HG02938 (cell line): ENCODE data around the gene KIAA1958.
A peak's percentile ranks its signal among the peaks of the same experiment; 100 is the strongest.
"Not testable (repeated sequence)": the region's sequence is repeated elsewhere in the genome, so short reads cannot be mapped to it uniquely, and the experiment has no call there.

Experiments
- ATAC-seq: cut with Tn5 transposase; IDR thresholded peaks from one replicate; pipeline ENCODE4 v1.9.1; 2021; ENCODE audit warnings: mild to moderate bottlenecking, moderate library complexity; ENCODE audit not compliant: unreplicated experiment

KIAA1958 gene

DNA sequence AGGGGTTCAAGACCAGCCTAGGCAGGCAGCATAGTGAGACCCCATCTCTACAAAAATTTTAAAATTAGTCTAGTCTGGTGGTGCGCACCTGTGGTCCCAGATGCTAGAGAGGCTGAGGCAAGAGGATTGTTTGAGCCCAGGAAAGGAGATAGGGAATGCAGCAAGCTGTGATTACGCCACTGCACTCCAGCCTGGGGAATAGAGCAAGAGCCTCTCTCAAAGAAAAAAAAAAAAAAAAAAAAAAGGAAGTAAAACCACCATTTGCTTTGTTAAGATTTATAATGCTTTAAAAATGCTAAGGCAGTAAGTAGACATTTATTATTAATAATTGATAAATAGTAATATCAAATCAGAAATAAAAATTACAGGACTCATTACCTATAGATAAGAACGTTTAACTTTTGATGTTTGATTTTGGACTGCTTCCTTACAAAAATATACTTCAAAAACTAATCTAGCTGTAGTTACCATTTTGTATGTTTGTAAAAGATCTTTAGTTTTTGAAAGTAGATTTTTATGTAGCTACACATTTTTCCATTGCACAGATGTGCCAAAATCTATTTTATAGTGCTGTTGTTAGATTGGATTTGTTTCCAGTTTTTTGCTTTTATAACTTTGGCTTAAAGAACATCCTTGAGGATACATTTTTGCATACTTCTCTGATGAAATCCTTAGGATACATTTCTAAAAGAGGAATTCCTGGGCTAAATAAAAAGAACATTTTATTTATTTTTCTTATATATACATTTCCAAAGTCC is 144.9 kb downstream of the KIAA1958 start:
- ATAC-seq: no peak

DNA sequence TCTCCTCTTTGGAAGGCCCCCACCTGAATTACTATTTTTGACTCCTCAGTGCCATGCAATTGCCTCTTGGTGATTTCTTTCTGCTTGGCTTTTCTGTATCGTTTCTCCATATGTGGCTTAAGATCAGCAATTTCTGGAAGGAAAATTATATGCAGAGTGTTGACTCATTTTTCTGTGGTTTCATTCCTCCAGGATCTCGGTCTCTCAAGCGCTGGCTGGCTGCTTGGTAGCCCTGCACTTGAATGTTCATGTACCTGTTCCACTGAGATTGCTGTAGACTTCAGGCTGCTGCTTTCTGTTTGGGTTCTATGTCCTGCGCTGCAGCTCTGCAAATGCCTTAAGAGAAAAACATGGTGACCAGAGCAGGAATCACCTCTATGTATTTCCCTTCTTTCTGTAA is 153.7 kb downstream of the KIAA1958 start:
- ATAC-seq: no peak

GRCh38 chr9:112642126-112642525 is 155.5 kb downstream of the KIAA1958 start:
- ATAC-seq: no peak

GRCh38 chr9:112647596-112647995 is 161.0 kb downstream of the KIAA1958 start:
- ATAC-seq: no peak

- ATAC-seq: no peak
These were observed 162.0 kb downstream of the KIAA1958 start for GRCh38 chr9:112648624-112649023.

DNA sequence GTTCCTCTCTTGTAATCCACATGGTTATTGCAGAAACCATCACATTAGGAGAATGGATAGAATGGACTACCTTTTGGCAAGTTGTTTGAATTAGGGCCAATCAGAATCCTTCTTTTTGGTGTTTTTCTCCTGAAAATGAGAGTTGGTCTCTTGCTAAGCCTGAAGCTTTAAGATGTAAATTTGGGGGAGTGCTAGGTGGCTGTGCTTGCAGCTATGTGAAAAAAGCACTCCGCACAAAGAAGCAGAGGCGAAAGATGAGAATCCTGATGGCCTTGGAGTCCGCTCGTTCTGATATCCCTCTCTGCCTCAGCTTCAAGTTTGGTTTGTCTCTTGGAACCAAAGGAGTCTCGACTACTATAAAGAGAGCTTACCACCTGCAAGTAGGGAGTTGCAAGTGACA is 167.7 kb downstream of the KIAA1958 start:
- ATAC-seq: no peak

DNA sequence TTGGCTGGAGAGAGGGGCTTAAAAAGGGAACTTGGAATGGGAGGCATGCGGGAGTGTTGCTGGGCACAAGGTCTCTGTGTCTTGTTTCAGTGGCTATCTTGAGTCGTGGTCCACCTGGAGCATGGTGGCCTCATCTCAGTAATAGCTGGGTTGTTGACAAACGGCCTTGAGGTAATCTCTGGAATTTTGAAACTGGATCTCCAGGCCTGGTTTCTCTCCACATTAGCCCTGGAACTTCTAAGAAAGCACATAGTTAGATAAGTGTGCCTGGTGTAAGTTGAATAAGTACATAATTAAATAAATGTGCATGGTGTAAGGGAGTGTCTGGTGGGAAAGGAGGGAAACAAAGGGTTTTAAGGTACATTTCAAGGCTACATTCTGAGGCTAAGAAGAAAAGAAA is 169.0 kb downstream of the KIAA1958 start:
- ATAC-seq: no peak

DNA sequence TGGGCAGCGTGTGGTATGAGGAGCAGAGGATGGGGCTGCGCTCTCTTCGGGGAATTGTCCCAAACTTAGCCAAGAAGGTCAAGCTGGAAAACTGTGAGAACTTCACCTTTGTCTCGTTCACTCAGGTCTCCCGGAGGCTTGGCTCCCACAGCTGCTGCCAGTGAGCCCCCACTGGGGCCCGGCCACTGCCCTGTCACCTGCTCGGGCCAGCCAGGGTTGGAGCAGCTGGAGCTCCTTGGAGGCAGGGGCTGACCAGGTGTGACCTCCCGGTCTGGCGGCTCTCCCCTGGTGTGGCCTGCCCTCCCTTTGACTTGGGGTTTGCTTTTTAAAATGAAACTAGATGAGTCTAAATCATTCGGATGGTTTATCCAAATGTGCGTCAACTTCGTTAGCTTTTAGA is 173.3 kb downstream of the KIAA1958 start:
- no peak for ATAC-seq

GRCh38 chr9:112663681-112664080 is 177.1 kb downstream of the KIAA1958 start:
- no peak for ATAC-seq

GRCh38 chr9:112664531-112664930 is 177.9 kb downstream of the KIAA1958 start:
- no peak for ATAC-seq

- ATAC-seq: no peak
These were observed 178.7 kb downstream of the KIAA1958 start for GRCh38 chr9:112665347-112665746.

GRCh38 chr9:112669326-112669725 is 182.7 kb downstream of the KIAA1958 start:
- no peak for ATAC-seq

DNA sequence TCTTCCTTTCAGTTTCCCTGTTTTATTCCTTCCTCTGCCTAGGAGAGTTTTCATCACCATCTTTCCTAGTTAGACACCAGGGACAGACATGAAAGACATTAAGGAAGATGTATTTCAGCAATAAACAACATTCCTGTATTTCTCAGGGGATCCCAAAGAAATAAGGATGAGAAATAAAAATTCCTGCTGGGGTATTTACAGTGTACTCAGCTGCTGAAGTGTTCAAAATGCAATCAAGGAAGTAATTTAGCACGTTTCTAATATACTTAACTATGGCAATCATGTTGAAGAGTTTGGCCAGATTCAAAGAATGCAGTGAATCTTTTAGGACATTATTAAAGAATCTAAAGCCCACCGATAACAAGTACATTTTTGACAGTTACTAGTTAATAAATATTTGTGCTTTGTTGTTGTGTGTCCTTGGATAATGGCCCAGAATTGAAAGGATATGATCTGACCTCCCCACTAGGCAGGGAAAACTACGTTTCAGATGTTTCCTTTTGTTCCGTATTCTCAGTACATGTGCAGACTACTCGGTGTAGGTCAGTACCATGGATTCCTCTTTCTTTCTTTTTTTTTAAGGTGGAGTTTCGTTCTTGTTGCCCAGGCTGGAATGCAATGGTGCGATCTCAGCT is 184.5 kb downstream of the KIAA1958 start:
- no peak for ATAC-seq

DNA sequence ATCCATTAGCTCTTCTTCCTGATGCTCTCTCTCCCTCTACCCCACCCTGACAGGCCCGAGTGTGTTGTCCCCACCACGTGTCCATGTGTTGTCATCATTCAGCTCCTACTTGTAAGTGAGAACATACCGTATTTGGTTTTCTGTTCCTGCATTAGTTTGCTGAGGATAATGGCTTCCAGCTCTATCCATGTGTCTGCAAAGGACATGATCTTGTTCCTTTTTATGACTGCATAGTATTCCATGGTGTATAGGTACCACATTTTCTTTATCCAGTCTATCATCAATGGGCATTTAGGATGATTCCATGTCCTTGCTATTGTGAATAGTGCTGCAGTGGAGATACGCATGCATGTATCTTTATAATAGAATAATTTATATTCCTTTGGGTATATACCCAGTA is 186.6 kb downstream of the KIAA1958 start:
- ATAC-seq: not testable (repeated sequence)

DNA sequence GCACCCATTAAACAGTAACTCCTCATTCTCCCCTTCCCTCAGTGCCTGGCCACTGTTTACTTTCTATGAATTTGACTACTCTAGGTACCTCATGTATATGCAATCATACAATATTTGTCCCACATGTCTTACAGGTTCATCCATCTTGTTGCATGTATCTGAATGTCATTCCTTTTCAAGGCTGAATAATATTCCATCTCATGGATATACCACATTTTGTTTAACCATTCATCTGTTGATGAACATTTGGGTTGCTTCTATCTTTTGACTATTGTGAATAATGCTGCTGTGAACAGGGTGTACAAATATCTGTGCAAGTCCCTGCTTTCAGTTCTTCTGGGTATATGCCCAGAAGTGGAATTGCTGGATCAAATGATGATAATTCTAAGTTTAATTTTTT is 190.4 kb downstream of the KIAA1958 start:
- ATAC-seq: no peak

DNA sequence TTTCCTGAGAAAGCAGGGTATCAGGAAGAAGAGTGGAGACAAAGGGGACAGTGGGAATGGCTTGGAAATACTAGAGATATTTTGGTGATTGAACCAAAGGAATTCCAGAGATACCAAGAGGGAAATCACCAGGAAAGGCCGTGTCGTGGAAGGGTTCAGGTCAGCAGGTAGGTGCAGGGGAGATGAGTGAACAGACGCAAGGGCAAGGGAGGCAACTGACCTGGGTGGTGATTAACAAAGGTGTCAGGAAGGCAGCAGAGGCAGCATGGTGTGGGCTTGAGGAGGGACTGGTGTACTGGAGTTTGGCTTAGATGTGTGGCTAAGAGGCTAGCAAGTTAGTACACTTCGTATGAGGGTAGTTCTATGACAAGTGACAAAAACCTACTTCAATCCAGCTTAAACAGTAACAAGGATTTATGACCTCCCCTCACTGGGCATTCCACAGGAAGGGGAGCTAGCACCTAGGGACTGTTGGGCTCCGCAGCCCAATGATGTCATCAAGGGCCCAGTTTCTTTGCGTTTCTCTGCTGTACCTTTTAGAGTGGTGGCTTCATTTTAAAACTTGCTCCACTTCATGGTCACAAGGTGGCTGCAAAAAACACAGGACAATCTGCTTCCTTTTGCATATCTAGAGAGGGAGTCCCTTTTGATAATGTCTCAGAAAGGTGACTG is 194.2 kb downstream of the KIAA1958 start:
- ATAC-seq: no peak

DNA sequence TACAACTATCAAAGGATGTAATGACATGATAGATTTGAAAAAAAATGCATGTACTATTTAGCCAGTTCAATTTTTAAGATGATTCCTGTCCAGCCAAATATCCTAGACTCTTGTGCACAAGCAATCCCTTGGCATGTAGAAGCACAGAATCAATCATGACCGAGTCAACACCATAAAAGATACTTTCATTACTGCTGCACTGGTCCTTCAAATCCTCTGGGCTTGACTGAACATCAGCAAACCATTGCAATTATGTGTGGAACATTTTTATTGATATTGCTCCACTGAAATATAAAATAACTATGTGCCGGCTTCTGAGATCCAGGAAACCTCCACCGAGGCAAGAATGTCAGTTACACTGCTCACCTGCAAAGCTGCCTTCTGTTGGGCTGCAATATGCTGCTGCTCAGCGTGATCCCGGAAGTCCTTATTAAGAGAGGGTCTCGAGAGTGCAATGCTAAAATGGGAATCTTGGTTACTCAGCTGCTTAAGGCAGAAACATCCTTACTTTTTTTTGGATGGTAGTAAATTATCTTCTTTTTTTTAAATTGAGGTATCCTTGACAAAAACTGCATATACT is 202.6 kb downstream of the KIAA1958 start:
- no peak for ATAC-seq

DNA sequence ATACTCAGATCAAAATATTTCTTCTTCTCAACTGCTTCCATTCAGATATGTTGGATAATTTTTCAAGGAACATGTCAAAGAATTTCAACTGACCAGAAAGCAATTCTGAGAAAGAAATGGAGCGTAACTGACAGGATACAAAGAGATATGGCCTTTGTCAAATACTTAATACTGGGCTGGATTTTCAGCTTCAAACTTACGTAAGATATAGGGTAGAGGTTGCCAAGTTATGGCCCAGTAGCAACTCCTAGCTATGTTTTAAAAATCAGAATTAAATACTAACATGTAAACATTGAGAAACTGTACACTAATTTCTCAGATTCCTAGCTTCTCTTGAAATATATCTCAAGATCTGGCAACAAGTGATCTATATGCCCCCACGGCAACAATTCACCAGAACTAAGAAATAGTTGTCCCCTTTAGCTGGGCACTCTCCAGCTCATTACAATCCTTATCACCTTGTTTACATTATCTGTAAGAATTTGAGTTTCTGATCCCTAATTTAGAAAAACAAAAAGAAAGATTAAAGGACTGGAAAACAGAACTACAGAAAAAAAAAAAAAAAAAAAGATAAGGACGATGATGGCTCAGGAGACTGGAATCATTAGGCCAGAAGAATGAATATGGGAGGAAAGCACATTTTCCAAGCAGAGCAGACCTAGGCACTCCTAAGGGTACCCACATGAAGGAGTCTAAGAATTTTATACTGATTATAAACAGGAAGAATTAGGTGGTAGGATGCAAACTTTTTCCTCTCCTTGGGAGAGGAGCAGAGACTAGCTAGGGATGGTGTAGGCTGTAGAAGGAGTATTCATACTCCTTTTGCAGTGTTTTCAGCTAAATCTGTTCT is 208.3 kb downstream of the KIAA1958 start:
- no peak for ATAC-seq

- no peak for ATAC-seq
These were observed 209.8 kb downstream of the KIAA1958 start for GRCh38 chr9:112696461-112696860.

DNA sequence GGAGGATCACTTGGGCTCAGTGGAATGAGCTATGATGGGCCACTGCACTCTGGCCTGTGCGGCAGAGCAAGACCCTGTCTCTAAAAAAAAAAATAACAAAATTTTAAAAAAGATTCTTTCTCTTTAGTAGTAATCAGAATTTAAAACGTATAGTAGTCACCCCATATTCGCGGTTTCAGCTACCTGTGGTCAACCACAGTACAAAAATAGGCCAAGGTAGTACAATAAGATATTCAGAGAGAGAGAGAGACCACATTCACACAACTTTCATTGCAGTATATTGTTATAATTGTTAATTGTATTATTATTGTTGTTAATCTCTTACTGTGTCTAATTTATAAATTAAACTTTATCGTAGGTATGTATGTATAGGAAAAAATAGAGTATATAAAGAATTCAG is 212.6 kb downstream of the KIAA1958 start:
- ATAC-seq: peak; percentile 81

GRCh38 chr9:112700085-112700484 is 213.5 kb downstream of the KIAA1958 start:
- ATAC-seq: no peak
